HepG2 (cell line): ENCODE data around the gene CD151. TPM values are rescaled to one million over a fixed set of nuclear protein-coding genes. Genes with fewer than 3 reads are reported as not detected.

Source experiments
- CBFB ChIP-seq: sonication (generic); formaldehyde crosslinking; IDR thresholded peaks from 2 replicates; pipeline ENCODE4 v1.4.0; 2020; ENCODE audit warnings: missing genetic modification reagents
- FOXA1 ChIP-seq, 2 experiments: fragments of 450-650 bp in 1 of 2; sonication (generic) in 1 of 2; formaldehyde crosslinking in 1 of 2; IDR thresholded peaks; 2 replicates each; pipeline versions ENCODE4 v1.4.0 to v1.6.1; 2016 to 2020; ENCODE audit warnings: missing genetic modification reagents in 1 of 2
- MED13 ChIP-seq: sonication (generic); formaldehyde crosslinking; IDR thresholded peaks from 2 replicates; pipeline ENCODE4 v1.5.0; 2020; ENCODE audit warnings: missing genetic modification reagents
- PAWR ChIP-seq: sonication (generic); formaldehyde crosslinking; IDR thresholded peaks from 2 replicates; pipeline ENCODE4 v1.4.0; 2020; ENCODE audit warnings: missing genetic modification reagents, mild to moderate bottlenecking, borderline replicate concordance
- PHB2 ChIP-seq: fragments of 450-650 bp; IDR thresholded peaks from 2 replicates; pipeline ENCODE4 v1.6.1; 2018; ENCODE audit not compliant: partially characterized antibody
- SAFB2 ChIP-seq: sonication (generic); formaldehyde crosslinking; IDR thresholded peaks from 2 replicates; pipeline ENCODE4 v1.5.1; 2020; ENCODE audit warnings: missing genetic modification reagents, low read depth, mild to moderate bottlenecking, borderline replicate concordance
- SIX1 ChIP-seq: sonication (generic); formaldehyde crosslinking; IDR thresholded peaks from 2 replicates; pipeline ENCODE4 v1.4.0; 2020; ENCODE audit warnings: missing genetic modification reagents, borderline replicate concordance
- SMARCE1 ChIP-seq: fragments of 450-650 bp; IDR thresholded peaks from 2 replicates; pipeline ENCODE4 v1.6.1; 2017; ENCODE audit warnings: borderline replicate concordance
- ZBTB1 ChIP-seq: sonication (generic); formaldehyde crosslinking; IDR thresholded peaks from 2 replicates; pipeline ENCODE4 v1.4.0; 2020; ENCODE audit warnings: missing genetic modification reagents, borderline replicate concordance
- ZFYVE20 ChIP-seq: sonication (generic); formaldehyde crosslinking; IDR thresholded peaks from 2 replicates; pipeline ENCODE4 v1.8.0; 2023; ENCODE audit warnings: low read depth, mild to moderate bottlenecking, moderate library complexity, missing genetic modification reagents, borderline replicate concordance
- ZNF124 ChIP-seq: sonication (generic); formaldehyde crosslinking; IDR thresholded peaks from 2 replicates; pipeline ENCODE4 v1.4.0; 2020; ENCODE audit warnings: missing genetic modification reagents
- ZNF597 ChIP-seq: sonication (generic); formaldehyde crosslinking; IDR thresholded peaks from 2 replicates; pipeline ENCODE4 v1.5.0; 2020; ENCODE audit warnings: missing genetic modification reagents
- ZNF605 ChIP-seq: sonication (generic); formaldehyde crosslinking; IDR thresholded peaks from 2 replicates; pipeline ENCODE4 v1.8.0; 2022; ENCODE audit warnings: mild to moderate bottlenecking, missing genetic modification reagents
- ZNF691 ChIP-seq: sonication (generic); formaldehyde crosslinking; IDR thresholded peaks from 2 replicates; pipeline ENCODE4 v1.4.0; 2020; ENCODE audit warnings: missing genetic modification reagents, low read depth, mild to moderate bottlenecking, borderline replicate concordance
- ZNF713 ChIP-seq: sonication (generic); formaldehyde crosslinking; IDR thresholded peaks from 2 replicates; pipeline ENCODE4 v1.4.0; 2020; ENCODE audit warnings: mild to moderate bottlenecking, missing genetic modification reagents
- ZNF761 ChIP-seq: sonication (generic); formaldehyde crosslinking; conservative IDR thresholded peaks from 2 replicates; pipeline ENCODE4 v1.4.0; 2020; ENCODE audit warnings: mild to moderate bottlenecking, missing genetic modification reagents
- polyA plus RNA-seq, 8 experiments: library from polyadenylated mRNA; depleted of rRNA in 3 of 8; stranded (reverse) in 7 of 8; unstranded in 1 of 8; fragments of >200 nt; fragmentation: Illumina TruSeq in 4 of 8; extraction: Trizol in 4 of 8; gene quantifications; 2 replicates each; pipeline versions ENCODE4 v1.2.1 to v1.2.3, GENCODE V29; 2011 to 2016; ENCODE audit warnings: low read depth in 4 of 8, missing spikeins in 1 of 8, mixed read lengths in 1 of 8; ENCODE audit not compliant: insufficient read depth in 1 of 8
- total RNA-seq, 5 experiments: library from RNA; depleted of rRNA; stranded (reverse); fragments of >200 nt; fragmentation: Illumina TruSeq; extraction: Trizol; gene quantifications; 2 replicates each; pipeline ENCODE4 v1.2.3, GENCODE V29; 2016; ENCODE audit warnings: low read depth in 1 of 5
- TF ChIP-seq, protein P1 (sequence below): sonication (generic); formaldehyde crosslinking; IDR thresholded peaks from 2 replicates; pipeline ENCODE4 v1.4.0; 2020; ENCODE audit warnings: missing genetic modification reagents, borderline replicate concordance
- TF ChIP-seq, protein P2 (sequence below): sonication (generic); formaldehyde crosslinking; IDR thresholded peaks from 2 replicates; pipeline ENCODE4 v1.4.0; 2020; ENCODE audit warnings: missing genetic modification reagents, mild to moderate bottlenecking, borderline replicate concordance
- TF ChIP-seq, protein P3 (sequence below): IDR thresholded peaks from 2 replicates; pipeline ENCODE4 v1.6.1; 2016; ENCODE audit warnings: missing genetic modification reagents, missing compliant biosample characterization

CD151 gene
- total and polyA plus RNA-seq, 2 of the 13 experiments (the other 11 are each of a cell fraction or from before 2014, with no cell fraction given): 125 to 197 TPM

DNA sequence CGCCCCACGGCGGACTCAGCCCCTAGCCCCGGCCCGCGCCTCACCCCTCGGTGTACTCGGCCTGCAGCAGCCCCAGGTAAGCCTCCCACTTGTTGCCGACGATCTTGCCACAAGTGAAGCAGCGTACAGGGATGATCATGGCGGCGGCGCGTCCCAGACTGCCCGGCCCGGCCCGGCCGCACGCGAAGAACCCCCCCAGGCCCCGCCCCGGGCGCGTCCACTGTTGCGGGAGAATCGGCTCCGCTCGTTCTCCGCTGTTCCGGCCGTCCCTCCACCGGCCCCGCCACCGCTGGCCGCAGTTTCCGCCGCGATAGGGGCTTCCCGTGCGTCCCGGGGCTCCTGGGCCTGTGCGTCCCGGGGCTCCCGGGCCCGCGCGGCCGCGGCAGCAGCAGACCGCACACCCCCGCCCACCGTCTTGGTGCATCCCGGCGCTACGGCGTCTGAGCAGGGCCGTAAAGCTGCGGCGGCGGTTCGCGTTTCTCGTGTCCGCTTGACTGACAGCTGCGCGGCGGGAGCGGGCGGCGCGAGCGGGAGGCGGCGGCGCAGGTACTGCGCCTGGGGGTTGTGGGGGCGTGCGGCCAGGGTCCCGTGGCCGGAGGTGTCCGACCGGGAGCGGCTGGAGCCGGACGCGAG is 9.7 kb downstream of the CD151 start, which contains the start of the genes POLR2L and TSPAN4 (continued):
- TF ChIP-seq PAWR (CRISPR knock-in tag): no peak
- TF ChIP-seq ZNF597 (CRISPR knock-in tag): no peak
- no peak; the same call in 1 of the 2 replicates for TF ChIP-seq MED13 (CRISPR knock-in tag)
- TF ChIP-seq SIX1: no peak
- TF ChIP-seq, protein P1, sequence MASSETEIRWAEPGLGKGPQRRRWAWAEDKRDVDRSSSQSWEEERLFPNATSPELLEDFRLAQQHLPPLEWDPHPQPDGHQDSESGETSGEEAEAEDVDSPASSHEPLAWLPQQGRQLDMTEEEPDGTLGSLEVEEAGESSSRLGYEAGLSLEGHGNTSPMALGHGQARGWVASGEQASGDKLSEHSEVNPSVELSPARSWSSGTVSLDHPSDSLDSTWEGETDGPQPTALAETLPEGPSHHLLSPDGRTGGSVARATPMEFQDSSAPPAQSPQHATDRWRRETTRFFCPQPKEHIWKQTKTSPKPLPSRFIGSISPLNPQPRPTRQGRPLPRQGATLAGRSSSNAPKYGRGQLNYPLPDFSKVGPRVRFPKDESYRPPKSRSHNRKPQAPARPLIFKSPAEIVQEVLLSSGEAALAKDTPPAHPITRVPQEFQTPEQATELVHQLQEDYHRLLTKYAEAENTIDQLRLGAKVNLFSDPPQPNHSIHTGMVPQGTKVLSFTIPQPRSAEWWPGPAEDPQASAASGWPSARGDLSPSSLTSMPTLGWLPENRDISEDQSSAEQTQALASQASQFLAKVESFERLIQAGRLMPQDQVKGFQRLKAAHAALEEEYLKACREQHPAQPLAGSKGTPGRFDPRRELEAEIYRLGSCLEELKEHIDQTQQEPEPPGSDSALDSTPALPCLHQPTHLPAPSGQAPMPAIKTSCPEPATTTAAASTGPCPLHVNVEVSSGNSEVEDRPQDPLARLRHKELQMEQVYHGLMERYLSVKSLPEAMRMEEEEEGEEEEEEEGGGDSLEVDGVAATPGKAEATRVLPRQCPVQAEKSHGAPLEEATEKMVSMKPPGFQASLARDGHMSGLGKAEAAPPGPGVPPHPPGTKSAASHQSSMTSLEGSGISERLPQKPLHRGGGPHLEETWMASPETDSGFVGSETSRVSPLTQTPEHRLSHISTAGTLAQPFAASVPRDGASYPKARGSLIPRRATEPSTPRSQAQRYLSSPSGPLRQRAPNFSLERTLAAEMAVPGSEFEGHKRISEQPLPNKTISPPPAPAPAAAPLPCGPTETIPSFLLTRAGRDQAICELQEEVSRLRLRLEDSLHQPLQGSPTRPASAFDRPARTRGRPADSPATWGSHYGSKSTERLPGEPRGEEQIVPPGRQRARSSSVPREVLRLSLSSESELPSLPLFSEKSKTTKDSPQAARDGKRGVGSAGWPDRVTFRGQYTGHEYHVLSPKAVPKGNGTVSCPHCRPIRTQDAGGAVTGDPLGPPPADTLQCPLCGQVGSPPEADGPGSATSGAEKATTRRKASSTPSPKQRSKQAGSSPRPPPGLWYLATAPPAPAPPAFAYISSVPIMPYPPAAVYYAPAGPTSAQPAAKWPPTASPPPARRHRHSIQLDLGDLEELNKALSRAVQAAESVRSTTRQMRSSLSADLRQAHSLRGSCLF (CRISPR knock-in tag): no peak
- TF ChIP-seq SAFB2 (CRISPR knock-in tag): peak; percentile 84
- no peak for TF ChIP-seq ZNF124 (CRISPR knock-in tag)
- TF ChIP-seq ZNF713: no peak
- TF ChIP-seq, protein P2, sequence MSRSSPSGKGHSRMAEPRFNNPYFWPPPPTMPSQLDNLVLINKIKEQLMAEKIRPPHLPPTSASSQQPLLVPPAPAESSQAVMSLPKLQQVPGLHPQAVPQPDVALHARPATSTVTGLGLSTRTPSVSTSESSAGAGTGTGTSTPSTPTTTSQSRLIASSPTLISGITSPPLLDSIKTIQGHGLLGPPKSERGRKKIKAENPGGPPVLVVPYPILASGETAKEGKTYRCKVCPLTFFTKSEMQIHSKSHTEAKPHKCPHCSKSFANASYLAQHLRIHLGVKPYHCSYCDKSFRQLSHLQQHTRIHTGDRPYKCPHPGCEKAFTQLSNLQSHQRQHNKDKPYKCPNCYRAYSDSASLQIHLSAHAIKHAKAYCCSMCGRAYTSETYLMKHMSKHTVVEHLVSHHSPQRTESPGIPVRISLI (CRISPR knock-in tag): no peak
- TF ChIP-seq CBFB (CRISPR knock-in tag): no peak
- no peak for TF ChIP-seq ZBTB1
- TF ChIP-seq ZNF605 (CRISPR knock-in tag): no peak
- no peak for TF ChIP-seq FOXA1 (IDR thresholded peaks at IDR 0.05)
- no peak for TF ChIP-seq FOXA1 (CRISPR knock-in tag; IDR thresholded peaks at IDR 0.05)
- no peak for TF ChIP-seq ZFYVE20 (CRISPR knock-in tag)
- TF ChIP-seq PHB2: no peak
- TF ChIP-seq SMARCE1: no peak
- no peak for TF ChIP-seq ZNF761 (CRISPR knock-in tag)
- TF ChIP-seq ZNF691 (CRISPR knock-in tag): no peak; the same call in 1 of the 2 replicates
- TF ChIP-seq, protein P3, sequence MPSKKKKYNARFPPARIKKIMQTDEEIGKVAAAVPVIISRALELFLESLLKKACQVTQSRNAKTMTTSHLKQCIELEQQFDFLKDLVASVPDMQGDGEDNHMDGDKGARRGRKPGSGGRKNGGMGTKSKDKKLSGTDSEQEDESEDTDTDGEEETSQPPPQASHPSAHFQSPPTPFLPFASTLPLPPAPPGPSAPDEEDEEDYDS (CRISPR knock-in tag): peak; percentile 59; the same call in 1 of the 2 replicates
